ENCODE results near the gene ZNF516. TPM values are rescaled to one million over a fixed set of nuclear protein-coding genes. Genes with fewer than 3 reads are reported as not detected.

Gene ZNF516
- total RNA-seq, 1 experiment from 2014 or later = 28.3 TPM

- POLR2A ChIA-PET = no interaction called here
These were observed 84.2 kb downstream of the ZNF516 start for GRCh38 chr18:76410660-76411417.

GRCh38 chr18:76410033-76410432 is 85.0 kb downstream of the ZNF516 start:
- no TSS peak for BruUV-seq (replicated peaks)
- no peaks in the 10 kb centered on the region for H3K9me3 Mint-ChIP-seq (ENCODE audit: unreplicated experiment)

More at GRCh38 chr18:76410660-76411417, 84.2 kb downstream of the ZNF516 start:
- DNase-seq (ENCODE audit: unreplicated experiment) = no peak
- intact Hi-C loops (cut with micrococcal nuclease) = no loop called here
- no TSS peak for BruUV-seq (replicated peaks)
- Mint-ChIP-seq H3K4me1 (ENCODE audit: insufficient read depth, unreplicated experiment) (peaks cover 9% of the 10 kb centered on the region), H3K9me3 (ENCODE audit: unreplicated experiment) (no peaks in the 10 kb centered on the region), H3K36me3 (ENCODE audit: insufficient read depth, unreplicated experiment) (peaks cover 20% of the 10 kb centered on the region), H3K27me3 (ENCODE audit: insufficient read depth, unreplicated experiment) (no peaks in the 10 kb centered on the region), H3K4me3 (ENCODE audit: unreplicated experiment) (no peak overlapping the region), H3K27ac (ENCODE audit: low read depth, unreplicated experiment) (no peak overlapping the region)
- CTCF ChIA-PET = interaction anchor here (0.6 to 1.1 kb wide), 2 partner anchors 15 to 280 kb away, joined by 3 to 4 read pairs; no protein-coding TSS in a partner anchor
- no peak for TF ChIP-seq CTCF (IDR thresholded peaks at IDR 0.05; ENCODE audit: unreplicated experiment)

GRCh38 chr18:76408480-76409067 is 86.5 kb downstream of the ZNF516 start:
- Mint-ChIP-seq H3K27me3 (ENCODE audit: insufficient read depth, unreplicated experiment) (no peaks in the 10 kb centered on the region), H3K36me3 (ENCODE audit: insufficient read depth, unreplicated experiment) (peaks cover 20% of the 10 kb centered on the region), H3K27ac (ENCODE audit: low read depth, unreplicated experiment) (no peak overlapping the region), H3K4me3 (ENCODE audit: unreplicated experiment) (no peak overlapping the region), H3K9me3 (ENCODE audit: unreplicated experiment) (no peaks in the 10 kb centered on the region), H3K4me1 (ENCODE audit: insufficient read depth, unreplicated experiment) (peaks cover 9% of the 10 kb centered on the region)
- DNase-seq (ENCODE audit: unreplicated experiment) = no peak
- no peak for TF ChIP-seq CTCF (IDR thresholded peaks at IDR 0.05; ENCODE audit: unreplicated experiment)
- ChIA-PET CTCF (interaction anchor here (0.6 to 1.6 kb wide), 6 partner anchors 9 to 301 kb away, joined by 3 to 10 read pairs (median 4); no protein-coding TSS in a partner anchor), POLR2A (interaction anchor here (0.8 to 1.0 kb wide), 2 partner anchors 9 to 157 kb away, joined by 3 to 4 read pairs; no protein-coding TSS in a partner anchor)
- no TSS peak for BruUV-seq (replicated peaks)
- intact Hi-C loops (cut with micrococcal nuclease) = no loop called here

More at GRCh38 chr18:76410033-76410432, 85.0 kb downstream of the ZNF516 start:
- Mint-ChIP-seq H3K4me1 (ENCODE audit: insufficient read depth, unreplicated experiment) (peaks cover 9% of the 10 kb centered on the region), H3K27ac (ENCODE audit: low read depth, unreplicated experiment) (no peak overlapping the region), H3K36me3 (ENCODE audit: insufficient read depth, unreplicated experiment) (peaks cover 20% of the 10 kb centered on the region), H3K4me3 (ENCODE audit: unreplicated experiment) (no peak overlapping the region), H3K27me3 (ENCODE audit: insufficient read depth, unreplicated experiment) (no peaks in the 10 kb centered on the region)
- intact Hi-C loops (cut with micrococcal nuclease) = no loop called here
- no peak for TF ChIP-seq CTCF (IDR thresholded peaks at IDR 0.05; ENCODE audit: unreplicated experiment)
- DNase-seq (ENCODE audit: unreplicated experiment) = no peak
- ChIA-PET POLR2A (interaction anchor here (0.6 kb wide), 1 partner anchor 534 kb away, joined by 4 read pairs; no protein-coding TSS in a partner anchor), CTCF (interaction anchor here (0.6 to 1.3 kb wide), 6 partner anchors 10 to 281 kb away, joined by 3 to 10 read pairs (median 3); no protein-coding TSS in a partner anchor)

- DNase-seq (ENCODE audit: unreplicated experiment) = no peak
- peaks cover 17% of the 10 kb centered on the region for H3K36me3 Mint-ChIP-seq (ENCODE audit: insufficient read depth, unreplicated experiment)
- peaks cover 13% of the 10 kb centered on the region for H3K4me1 Mint-ChIP-seq (ENCODE audit: insufficient read depth, unreplicated experiment)
- no peak for TF ChIP-seq CTCF (IDR thresholded peaks at IDR 0.05; ENCODE audit: unreplicated experiment)
- no peak overlapping the region for H3K4me3 Mint-ChIP-seq (ENCODE audit: unreplicated experiment)
- no peak overlapping the region for H3K27ac Mint-ChIP-seq (ENCODE audit: low read depth, unreplicated experiment)
- no peaks in the 10 kb centered on the region for H3K27me3 Mint-ChIP-seq (ENCODE audit: insufficient read depth, unreplicated experiment)
- intact Hi-C loops (cut with micrococcal nuclease) = no loop called here
- BruUV-seq (replicated peaks) = no TSS peak
- no peaks in the 10 kb centered on the region for H3K9me3 Mint-ChIP-seq (ENCODE audit: unreplicated experiment)
- POLR2A ChIA-PET = interaction anchor here (0.8 to 1.2 kb wide), 2 partner anchors 9 to 67 kb away, joined by 4 read pairs; no protein-coding TSS in a partner anchor
- CTCF ChIA-PET = interaction anchor here (0.5 to 1.6 kb wide), 5 partner anchors 8 to 307 kb away, joined by 3 to 6 read pairs (median 5); no protein-coding TSS in a partner anchor
These were observed 87.4 kb downstream of the ZNF516 start for GRCh38 chr18:76407681-76408080.
